SK-N-MC (cell line): ENCODE data around the gene PLAU.

Source experiments
- FOXP2 ChIP-seq: optimal IDR thresholded peaks from 2 replicates; pipeline ENCODE3; 2011; ENCODE audit warnings: mild to moderate bottlenecking, moderate library complexity; ENCODE audit not compliant: insufficient read depth; ENCODE audit errors: extremely low read length, control extremely low read depth
- POLR2AphosphoS5 ChIP-seq: IDR thresholded peaks from 2 replicates; pipeline ENCODE4 v1.6.1; 2012; ENCODE audit warnings: mild to moderate bottlenecking, low read depth, low read length, borderline replicate concordance

- no peak for TF ChIP-seq FOXP2
- TF ChIP-seq POLR2AphosphoS5: no peak
Measured at GRCh38 chr10:73954737-73955136, 43.8 kb downstream of the PLAU start.
